B cell (primary cell): ENCODE data around the gene PITPNM3. TPM values are rescaled to one million over a fixed set of nuclear protein-coding genes. Genes with fewer than 3 reads are reported as not detected.

Source experiments
- ATAC-seq: fragments of 200-7000 bp; cut with Tn5 transposase; one replicate; pipeline ENCODE4 v1.10.0; 2021; ENCODE audit warnings: low read depth, mild to moderate bottlenecking, moderate number of reproducible peaks, moderate library complexity
- CTCF ChIA-PET: fragments of 350-600 bp; sonication (Branson Sonifier 250); formaldehyde crosslinking; loops from one replicate; lab custom pipeline; 2021; ENCODE audit warnings: antibody characterized with exemption, inconsistent platforms; lab: Charles Lee
- POLR2A ChIA-PET: fragments of 350-600 bp; sonication (Branson Sonifier 250); formaldehyde crosslinking; loops from one replicate; lab custom pipeline; 2021; ENCODE audit warnings: antibody characterized with exemption; lab: Charles Lee
- DNase-seq: peaks from one replicate; pipeline ENCODE4 v3.0.0; 2013
- H2AFZ ChIP-seq: 2 replicates; pipeline ENCODE4 v1.6.1; 2012; ENCODE audit warnings: mild to moderate bottlenecking, low read depth, low read length; ENCODE audit not compliant: insufficient read depth, poor library complexity, severe bottlenecking
- H3K27ac ChIP-seq, 2 donors: 1 replicate in 1 of 2; 2 replicates in 1 of 2; pipeline ENCODE4 v1.5.1; 2012 to 2013; ENCODE audit warnings: low read length in 2 of 2, mild to moderate bottlenecking in 2 of 2, moderate library complexity in 1 of 2
- H3K27me3 ChIP-seq, 4 experiments: fragments of 200-600 bp in 1 of 4; sonication (generic) in 1 of 4; replicated peaks in 1 of 4; 1 replicate in 2 of 4; 2 replicates in 2 of 4; pipeline versions ENCODE4 v1.6.1 to v1.7.0; 2013 to 2016; ENCODE audit warnings: low read length in 3 of 4, mild to moderate bottlenecking in 2 of 4, mixed read lengths in 1 of 4, moderate library complexity in 1 of 4; ENCODE audit not compliant: insufficient read depth in 4 of 4, control insufficient read depth in 3 of 4; ENCODE audit errors: control extremely low read depth in 1 of 4
- H3K36me3 ChIP-seq, 2 experiments: replicated peaks in 1 of 2; 1 replicate in 1 of 2; 2 replicates in 1 of 2; pipeline versions ENCODE4 v1.6.1 to v1.7.1; 2013; ENCODE audit warnings: low read length in 1 of 2; ENCODE audit not compliant: insufficient read depth in 2 of 2, control insufficient read depth in 1 of 2; ENCODE audit errors: control extremely low read depth in 1 of 2, extremely low read depth in 1 of 2
- H3K4me1 ChIP-seq, 2 donors: fragments of 200-600 bp in 1 of 2; sonication (generic) in 1 of 2; 1 replicate in 1 of 2; 2 replicates in 1 of 2; pipeline versions ENCODE4 v1.5.1 to v1.6.1; 2013 to 2017; ENCODE audit warnings: low read length in 2 of 2; ENCODE audit not compliant: control insufficient read depth in 2 of 2, insufficient read depth in 2 of 2
- H3K4me2 ChIP-seq: replicated peaks from 2 replicates; pipeline ENCODE3; 2012; ENCODE audit warnings: mild to moderate bottlenecking, low read depth, low read length; ENCODE audit not compliant: poor library complexity, severe bottlenecking
- H3K4me3 ChIP-seq, 5 experiments: fragments of 200-600 bp in 1 of 5; sonication (generic) in 1 of 5; 1 replicate in 3 of 5; 2 replicates in 2 of 5; pipeline versions ENCODE4 v1.5.1 to v1.7.0; 2011 to 2016; ENCODE audit warnings: low read length in 4 of 5, mild to moderate bottlenecking in 4 of 5, low read depth in 2 of 5, control low read depth in 1 of 5, moderate library complexity in 1 of 5; ENCODE audit not compliant: insufficient read depth in 1 of 5; ENCODE audit errors: control extremely low read depth in 1 of 5, extremely low read depth in 1 of 5
- H3K79me2 ChIP-seq: fragments of 200-600 bp; sonication (generic); one replicate; pipeline ENCODE4 v1.6.0; 2016; ENCODE audit warnings: low read length; ENCODE audit not compliant: control insufficient read depth, insufficient read depth
- H3K9ac ChIP-seq: fragments of 200-600 bp; sonication (generic); 2 replicates; pipeline ENCODE4 v1.6.1; 2017; ENCODE audit warnings: mild to moderate bottlenecking, low read length, moderate library complexity
- H3K9me3 ChIP-seq, 3 donors: one replicate each; pipeline versions ENCODE4 v1.6.1 to v1.7.1; 2013; ENCODE audit warnings: low read length in 2 of 3; ENCODE audit not compliant: control insufficient read depth in 2 of 3, insufficient read depth in 1 of 3; ENCODE audit errors: control extremely low read depth in 1 of 3
- H4K20me1 ChIP-seq: 2 replicates; pipeline ENCODE4 v1.6.0; 2012; ENCODE audit warnings: mild to moderate bottlenecking, low read length; ENCODE audit not compliant: insufficient read depth, control insufficient read depth, poor library complexity, severe bottlenecking
- H3K27ac Mint-ChIP-seq: one replicate; pipeline ENCODE4 v1.8.0; 2021; ENCODE audit warnings: mixed read lengths
- H3K27me3 Mint-ChIP-seq: one replicate; pipeline ENCODE4 v1.8.0; 2021; ENCODE audit warnings: mixed read lengths
- H3K4me1 Mint-ChIP-seq: one replicate; pipeline ENCODE4 v1.8.0; 2021; ENCODE audit warnings: mixed read lengths
- H3K4me3 Mint-ChIP-seq: one replicate; pipeline ENCODE4 v1.8.0; 2021; ENCODE audit warnings: mixed read lengths
- H3K9me3 Mint-ChIP-seq: one replicate; pipeline ENCODE4 v1.8.0; 2022; ENCODE audit warnings: mixed read lengths; ENCODE audit not compliant: insufficient read depth
- EZH2 ChIP-seq: IDR thresholded peaks from 2 replicates; pipeline ENCODE4 v1.6.1; 2012; ENCODE audit warnings: borderline replicate concordance, low read depth, mild to moderate bottlenecking, moderate library complexity, low read length; ENCODE audit not compliant: insufficient read depth, poor library complexity, severe bottlenecking
- whole genome bisulfite sequencing: methylation state at CpG from one replicate; pipeline ENCODE4 v1.1.5; 2013; ENCODE audit warnings: missing lambda C conversion rate; ENCODE audit not compliant: insufficient coverage; 5-methylcytosine and 5-hydroxymethylcytosine counted together
- intact Hi-C: fragments of 100-400 bp; cut with micrococcal nuclease; formaldehyde crosslinking; loops from one replicate; pipeline ENCODE4 v1.10.0; 2022
- polyA plus RNA-seq: library from polyadenylated mRNA; depleted of rRNA; stranded (reverse); fragments of >200 nt; gene quantifications from 2 replicates; pipeline ENCODE4 v1.2.3, GENCODE V29; 2012
- total RNA-seq, 2 donors: library from RNA; stranded (reverse); fragments of 120-200 nt in 1 of 2; gene quantifications; 1 replicate in 1 of 2; 2 replicates in 1 of 2; pipeline versions ENCODE4 v1.2.3 to v1.2.4, GENCODE V29; 2013 to 2022
- TF ChIP-seq, protein P1 (sequence below): fragments of 200-600 bp; IDR thresholded peaks from one replicate; pipeline ENCODE4 v1.8.0; 2022; ENCODE audit warnings: antibody characterized with exemption, mild to moderate bottlenecking

PITPNM3 gene
- total and polyA plus RNA-seq, 2 donors (not counting 1 experiment from before 2014, with no cell fraction given): 0.31 to 0.49 TPM

DNA sequence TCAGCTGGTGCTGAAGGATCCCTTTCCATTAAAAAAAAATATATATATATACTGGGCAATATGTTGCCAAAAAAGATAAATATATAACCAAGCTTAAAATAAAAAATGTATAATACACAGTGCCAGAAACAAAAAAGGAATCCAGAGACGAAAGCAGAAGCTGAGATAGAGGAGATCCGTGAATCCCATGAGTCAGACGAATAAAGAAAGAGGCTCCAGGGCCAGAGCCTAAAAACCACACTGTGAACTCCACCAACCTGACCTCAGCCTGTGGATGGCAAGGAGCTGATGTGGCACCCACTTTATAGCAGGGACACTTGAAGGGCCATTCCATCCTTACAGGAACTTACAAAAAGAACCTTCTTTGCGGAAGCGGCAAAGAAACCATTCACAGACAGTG, 34.8 kb downstream of the PITPNM3 start:
- WGBS: 100% methylated on average over 3 of the region's 5 CpGs
- Mint-ChIP-seq H3K27ac (no peak overlapping the region), H3K4me1 (no peaks in the 10 kb centered on the region)

DNA sequence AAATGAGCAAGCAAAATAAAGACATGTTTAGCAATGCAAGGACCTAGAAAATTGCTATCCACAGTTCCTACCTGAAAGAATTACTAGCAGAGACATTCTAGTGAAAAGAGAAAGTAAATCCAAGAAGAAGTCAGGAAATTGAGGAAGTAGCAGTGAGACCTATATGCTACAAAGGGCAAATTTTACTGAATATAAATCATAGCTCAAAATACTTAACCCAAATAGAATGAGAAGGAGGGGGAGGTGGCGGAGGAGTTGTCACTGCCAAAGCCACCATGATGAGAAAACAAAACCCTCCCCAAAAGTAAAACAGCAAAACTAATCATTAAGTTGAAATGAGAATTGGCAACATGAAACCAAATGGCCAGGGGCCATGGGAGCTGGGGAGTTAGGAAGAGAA, 39.3 kb downstream of the PITPNM3 start:
- WGBS: no CpG with 5 or more reads among the region's 1 CpG
- Histone ChIP-seq H3K9ac (no peak overlapping the region), H3K9me3 (no peaks in the 10 kb centered on the region), H3K79me2 (no peaks in the 10 kb centered on the region), H4K20me1 (no peaks in the 10 kb centered on the region), H3K4me3 (no peak overlapping the region), H3K36me3 (no peaks in the 10 kb centered on the region), H2AFZ (no peak overlapping the region), H3K4me1 (no peaks in the 10 kb centered on the region), H3K27me3 (peaks cover 0 to 4% (median 0%) of the 10 kb centered on the region in 4 experiments), H3K4me2 (no peak overlapping the region), H3K27ac (no peak overlapping the region)
- no peaks in the 10 kb centered on the region for H3K4me1 Mint-ChIP-seq
- peaks cover 2% of the 10 kb centered on the region for H3K9me3 Mint-ChIP-seq
- H3K27ac Mint-ChIP-seq: no peak overlapping the region
- DNase-seq (no peak), ATAC-seq (no peak)
- H3K4me3 Mint-ChIP-seq: no peak overlapping the region
- CTCF ChIA-PET: interaction anchor here (2.1 kb wide), 1 partner anchor 44 kb away, joined by 6 read pairs; no protein-coding TSS in a partner anchor
- POLR2A ChIA-PET: no interaction called here
- intact Hi-C loops: no loop called here
- no peaks in the 10 kb centered on the region for H3K27me3 Mint-ChIP-seq
- TF ChIP-seq, protein P1, sequence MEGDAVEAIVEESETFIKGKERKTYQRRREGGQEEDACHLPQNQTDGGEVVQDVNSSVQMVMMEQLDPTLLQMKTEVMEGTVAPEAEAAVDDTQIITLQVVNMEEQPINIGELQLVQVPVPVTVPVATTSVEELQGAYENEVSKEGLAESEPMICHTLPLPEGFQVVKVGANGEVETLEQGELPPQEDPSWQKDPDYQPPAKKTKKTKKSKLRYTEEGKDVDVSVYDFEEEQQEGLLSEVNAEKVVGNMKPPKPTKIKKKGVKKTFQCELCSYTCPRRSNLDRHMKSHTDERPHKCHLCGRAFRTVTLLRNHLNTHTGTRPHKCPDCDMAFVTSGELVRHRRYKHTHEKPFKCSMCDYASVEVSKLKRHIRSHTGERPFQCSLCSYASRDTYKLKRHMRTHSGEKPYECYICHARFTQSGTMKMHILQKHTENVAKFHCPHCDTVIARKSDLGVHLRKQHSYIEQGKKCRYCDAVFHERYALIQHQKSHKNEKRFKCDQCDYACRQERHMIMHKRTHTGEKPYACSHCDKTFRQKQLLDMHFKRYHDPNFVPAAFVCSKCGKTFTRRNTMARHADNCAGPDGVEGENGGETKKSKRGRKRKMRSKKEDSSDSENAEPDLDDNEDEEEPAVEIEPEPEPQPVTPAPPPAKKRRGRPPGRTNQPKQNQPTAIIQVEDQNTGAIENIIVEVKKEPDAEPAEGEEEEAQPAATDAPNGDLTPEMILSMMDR: no peak
- no peak for TF ChIP-seq EZH2

More for the DNA sequence above, 34.8 kb downstream of the PITPNM3 start:
- Mint-ChIP-seq H3K4me3 (no peak overlapping the region), H3K27me3 (no peaks in the 10 kb centered on the region), H3K9me3 (peaks cover 2% of the 10 kb centered on the region)
- Histone ChIP-seq H3K4me3 (no peak overlapping the region), H3K9me3 (no peaks in the 10 kb centered on the region), H3K36me3 (no peaks in the 10 kb centered on the region), H3K79me2 (no peaks in the 10 kb centered on the region), H2AFZ (no peak overlapping the region), H3K4me1 (no peaks in the 10 kb centered on the region), H4K20me1 (no peaks in the 10 kb centered on the region), H3K4me2 (no peak overlapping the region), H3K9ac (no peak overlapping the region), H3K27me3 (no peaks in the 10 kb centered on the region), H3K27ac (no peak overlapping the region)
- DNase-seq: no peak
- intact Hi-C loops: no loop called here
- TF ChIP-seq, protein P1: no peak
- TF ChIP-seq EZH2: no peak
- ChIA-PET POLR2A (no interaction called here), CTCF (no interaction called here)
- ATAC-seq: no peak
